Keratinocyte (primary cell): ENCODE measurements around the gene GPRC5B. TPM values are rescaled to one million over a fixed set of nuclear protein-coding genes. Genes with fewer than 3 reads are reported as not detected.

Experiments used
- DNase-seq: peaks from one replicate; pipeline ENCODE4 v3.0.0-alpha.2; 2011; ENCODE audit warnings: low read depth, missing footprints, low spot score
- FAIRE-seq: peaks from 2 replicates; lab custom pipeline; 2011; peaks lifted over from hg19 to GRCh38; lab: Jason Lieb, UNC
- H2AFZ ChIP-seq: 2 replicates; pipeline ENCODE4 v1.6.0; 2012; ENCODE audit warnings: low read length, control low read depth, inconsistent platforms; ENCODE audit not compliant: control insufficient read depth
- H3K27ac ChIP-seq: 2 replicates; pipeline ENCODE4 v1.5.1; 2011; ENCODE audit warnings: low read length; ENCODE audit not compliant: control insufficient read depth, insufficient read depth
- H3K27me3 ChIP-seq: 3 replicates; pipeline ENCODE4 v1.6.0; 2011; ENCODE audit warnings: low read length; ENCODE audit not compliant: control insufficient read depth, insufficient read depth; ENCODE audit errors: extremely low read depth
- H3K36me3 ChIP-seq, 2 experiments: 2 replicates in 1 of 2; 3 replicates in 1 of 2; pipeline ENCODE4 v1.5.1; 2011; ENCODE audit warnings: low read length in 2 of 2, mild to moderate bottlenecking in 1 of 2; ENCODE audit not compliant: control insufficient read depth in 2 of 2, insufficient read depth in 2 of 2; ENCODE audit errors: extremely low read depth in 1 of 2
- H3K4me1 ChIP-seq: 3 replicates; pipeline ENCODE4 v1.5.1; 2011; ENCODE audit warnings: low read length; ENCODE audit not compliant: control insufficient read depth, insufficient read depth; ENCODE audit errors: extremely low read depth
- H3K4me2 ChIP-seq: 3 replicates; pipeline ENCODE4 v1.6.0; 2011; ENCODE audit warnings: low read depth, low read length; ENCODE audit not compliant: control insufficient read depth, insufficient read depth; ENCODE audit errors: extremely low read depth
- H3K4me3 ChIP-seq, 3 experiments: fragments of 200-600 bp in 1 of 3; sonication (generic) in 1 of 3; 2 replicates in 2 of 3; 3 replicates in 1 of 3; pipeline ENCODE4 v1.5.1; 2011 to 2016; ENCODE audit warnings: low read length in 3 of 3, mild to moderate bottlenecking in 3 of 3, control low read depth in 2 of 3, inconsistent platforms in 1 of 3, low read depth in 1 of 3, mixed read lengths in 1 of 3, mixed run types in 1 of 3, moderate library complexity in 1 of 3; ENCODE audit not compliant: control insufficient read depth in 2 of 3, insufficient read depth in 2 of 3; ENCODE audit errors: extremely low read depth in 1 of 3
- H3K79me2 ChIP-seq: 2 replicates; pipeline ENCODE4 v1.6.0; 2012; ENCODE audit warnings: low read length; ENCODE audit not compliant: control insufficient read depth, insufficient read depth
- H3K9ac ChIP-seq: 3 replicates; pipeline ENCODE4 v1.6.0; 2011; ENCODE audit warnings: low read length; ENCODE audit not compliant: control insufficient read depth, insufficient read depth; ENCODE audit errors: extremely low read depth
- H3K9me1 ChIP-seq: 3 replicates; pipeline ENCODE4 v1.6.0; 2011; ENCODE audit warnings: low read length; ENCODE audit not compliant: control insufficient read depth, insufficient read depth; ENCODE audit errors: extremely low read depth
- H3K9me3 ChIP-seq: 2 replicates; pipeline ENCODE4 v1.5.1; 2012; ENCODE audit warnings: low read depth, low read length; ENCODE audit not compliant: control insufficient read depth
- H4K20me1 ChIP-seq: 3 replicates; pipeline ENCODE4 v1.6.0; 2011; ENCODE audit warnings: low read length; ENCODE audit not compliant: control insufficient read depth, insufficient read depth; ENCODE audit errors: extremely low read depth
- CTCF ChIP-seq, 3 experiments: IDR thresholded peaks in 1 of 3; conservative IDR thresholded peaks in 1 of 3; optimal IDR thresholded peaks in 1 of 3; 2 replicates in 2 of 3; 3 replicates in 1 of 3; pipeline versions ENCODE3 to v1.5.1; 2011; ENCODE audit warnings: low read length in 3 of 3, mild to moderate bottlenecking in 3 of 3, moderate library complexity in 2 of 3, control low read depth in 1 of 3, inconsistent platforms in 1 of 3; ENCODE audit not compliant: insufficient read depth in 2 of 3; ENCODE audit errors: extremely low read depth in 1 of 3
- EZH2 ChIP-seq: IDR thresholded peaks from one replicate; pipeline ENCODE4 v1.6.1; 2012; ENCODE audit warnings: inconsistent platforms, mild to moderate bottlenecking, low read length, moderate library complexity
- dilution Hi-C: fragments of 300-500 bp; cut with MboI; formaldehyde crosslinking; loops from one replicate; pipeline ENCODE4 v1.7.0; 2020; ENCODE audit warnings: low sequenced_read_pairs; ENCODE audit not compliant: extremely low pct_ligation_motif_present
- polyA plus RNA-seq, 5 experiments: library from polyadenylated mRNA; depleted of rRNA in 3 of 5; stranded (reverse) in 3 of 5; stranded (forward) in 1 of 5; unstranded in 1 of 5; fragments of >200 nt; gene quantifications; 1 replicate in 1 of 5; 2 replicates in 3 of 5; 3 replicates in 1 of 5; pipeline versions ENCODE4 v1.2.1 to v1.2.3, GENCODE V29; 2011 to 2012; ENCODE audit warnings: missing spikeins in 2 of 5, low read depth in 1 of 5, low replicate concordance in 1 of 5

GPRC5B gene
- polyA plus RNA-seq, 1 donor (not counting 4 experiments of a cell fraction or from before 2014, with no cell fraction given): 0.03 TPM

- H3K4me1 ChIP-seq: no peaks in the 10 kb centered on the region
- dilution Hi-C loops: no loop called here
- no peak overlapping the region for H3K27ac ChIP-seq
- H3K9ac ChIP-seq: no peak overlapping the region
- no peak overlapping the region for H3K4me3 ChIP-seq
- H3K27me3 ChIP-seq: no peaks in the 10 kb centered on the region
- H2AFZ ChIP-seq: no peak overlapping the region
- TF ChIP-seq CTCF (optimal IDR thresholded peaks at IDR 0.05 in 1 of 3, IDR thresholded peaks at IDR 0.05 in 1 of 3, conservative IDR thresholded peaks at IDR 0.05 in 1 of 3; ENCODE audit: extremely low read depth in 1 of 3, insufficient read depth in 2 of 3, low read length in 3 of 3) (no peak), EZH2 (no peak)
- H4K20me1 ChIP-seq: no peaks in the 10 kb centered on the region
- H3K36me3 ChIP-seq: no peaks in the 10 kb centered on the region
- H3K9me3 ChIP-seq: no peaks in the 10 kb centered on the region
- DNase-seq (no peak), FAIRE-seq (no peak)
- no peak overlapping the region for H3K4me2 ChIP-seq
- no peaks in the 10 kb centered on the region for H3K79me2 ChIP-seq
- no peaks in the 10 kb centered on the region for H3K9me1 ChIP-seq
These were observed 54.6 kb downstream of the GPRC5B start for GRCh38 chr16:19829844-19830692.

DNA sequence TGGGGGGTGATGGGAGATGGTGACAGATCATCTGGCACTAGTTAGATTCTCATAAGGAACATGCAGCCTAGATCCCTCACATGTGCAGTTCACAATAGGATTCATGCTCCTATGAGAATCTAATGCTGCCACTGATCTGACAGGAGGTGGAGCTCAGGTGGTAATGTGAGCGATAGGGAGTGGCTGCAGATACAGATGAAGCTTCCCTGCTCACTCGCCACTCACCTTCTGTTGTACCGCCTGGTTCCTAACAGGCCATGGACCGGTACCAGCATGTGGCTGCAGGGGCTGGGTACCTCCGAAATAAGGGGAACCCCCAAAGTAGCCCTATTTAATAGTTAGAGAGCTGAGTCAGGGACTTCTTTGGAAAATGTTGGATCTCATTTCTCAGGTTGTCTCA is 60.4 kb downstream of the GPRC5B start:
- dilution Hi-C loops: no loop called here
- Histone ChIP-seq H3K9me1 (no peaks in the 10 kb centered on the region), H4K20me1 (no peaks in the 10 kb centered on the region), H3K36me3 (no peaks in the 10 kb centered on the region), H3K27ac (no peak overlapping the region), H3K9me3 (no peaks in the 10 kb centered on the region), H3K27me3 (no peaks in the 10 kb centered on the region), H2AFZ (no peak overlapping the region), H3K4me1 (no peaks in the 10 kb centered on the region), H3K4me2 (no peak overlapping the region), H3K4me3 (no peak overlapping the region), H3K9ac (no peak overlapping the region), H3K79me2 (no peaks in the 10 kb centered on the region)
- TF ChIP-seq CTCF (optimal IDR thresholded peaks at IDR 0.05 in 1 of 3, IDR thresholded peaks at IDR 0.05 in 1 of 3, conservative IDR thresholded peaks at IDR 0.05 in 1 of 3; ENCODE audit: extremely low read depth in 1 of 3, insufficient read depth in 2 of 3, low read length in 3 of 3): no peak
- no peak for TF ChIP-seq EZH2
- FAIRE-seq (no peak), DNase-seq (no peak)
